Measurements from ENCODE around the gene OR1F1.

The OR1F1 gene

DNA sequence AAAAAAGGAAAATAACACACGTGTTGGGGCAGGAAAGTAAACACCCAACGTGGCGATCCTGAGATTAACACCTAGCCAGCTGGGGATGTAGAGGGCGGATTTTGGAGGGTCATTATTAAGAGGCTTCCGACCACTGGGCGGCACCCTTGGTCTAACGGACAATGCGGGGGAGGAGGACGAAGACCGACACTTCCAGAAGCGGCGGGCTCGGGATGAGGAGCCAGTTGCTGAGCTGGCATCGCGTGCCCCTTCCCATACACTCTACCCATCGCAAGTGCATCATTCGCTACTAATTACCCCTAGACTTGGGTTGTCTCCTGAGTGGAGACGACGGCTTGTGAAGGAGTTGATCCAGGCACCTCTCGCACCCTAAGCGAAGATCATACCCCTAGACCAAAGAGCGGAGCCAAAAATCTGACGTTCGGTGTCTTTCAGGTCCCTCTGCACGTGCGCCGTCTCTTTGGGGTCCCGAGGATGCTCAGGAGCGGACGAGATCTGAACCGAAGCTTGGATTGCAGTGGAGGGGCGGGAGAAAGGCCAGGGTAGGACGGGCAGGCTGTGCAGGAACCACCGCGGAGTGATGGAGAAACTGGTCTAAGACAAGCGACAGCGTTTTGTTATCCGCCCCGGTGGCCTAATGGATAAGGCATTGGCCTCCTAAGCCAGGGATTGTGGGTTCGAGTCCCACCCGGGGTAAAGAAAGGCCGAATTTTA is 35.6 kb upstream of the OR1F1 start:
- Histone ChIP-seq H3K27ac (ENCODE audit: low read length) (no peak overlapping the region), H3K27me3 (ENCODE audit: low read depth, low read length) (no peaks in the 10 kb centered on the region), H3K36me3 (ENCODE audit: control insufficient read depth in 1 of 2, insufficient read depth in 2 of 2, low read length in 2 of 2) (no peaks in the 10 kb centered on the region), H3K9me3 (ENCODE audit: control insufficient read depth in 1 of 2, low read length in 2 of 2) (peaks cover 0 to 4% of the 10 kb centered on the region in 2 donors), H3K4me3 (ENCODE audit: low read depth in 1 of 2, low read length in 2 of 2) (peak overlapping the region; percentile 52 to 67), H3K4me1 (ENCODE audit: control insufficient read depth in 1 of 2, insufficient read depth in 2 of 2, low read length in 2 of 2) (peaks cover 2 to 17% of the 10 kb centered on the region in 2 donors)

DNA sequence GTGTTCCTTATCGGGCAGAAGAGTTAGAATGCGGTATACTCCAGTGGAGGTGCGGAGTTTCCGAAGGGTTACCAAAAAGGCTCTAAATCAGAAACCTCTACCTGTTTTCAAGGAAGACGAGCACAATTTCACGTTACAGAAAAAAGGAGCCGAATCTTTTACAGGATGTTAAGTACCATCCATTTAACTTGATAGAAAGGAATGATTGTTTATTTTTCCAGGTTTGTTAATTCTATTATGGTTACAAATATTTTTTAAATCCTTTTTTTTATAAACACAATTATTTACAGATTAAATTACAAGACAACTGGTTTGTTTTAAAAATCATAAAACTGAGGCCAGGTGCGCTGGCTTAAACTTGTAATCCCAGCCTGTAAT is 35.0 kb upstream of the OR1F1 start:
- Histone ChIP-seq H3K4me3 (ENCODE audit: low read depth in 1 of 2, low read length in 2 of 2) (peak overlapping the region in 1 of 2 donors; percentile 67), H3K9me3 (ENCODE audit: control insufficient read depth in 1 of 2, low read length in 2 of 2) (peaks cover 0 to 4% of the 10 kb centered on the region in 2 donors), H3K27me3 (ENCODE audit: low read depth, low read length) (no peaks in the 10 kb centered on the region), H3K27ac (ENCODE audit: low read length) (no peak overlapping the region), H3K4me1 (ENCODE audit: control insufficient read depth in 1 of 2, insufficient read depth in 2 of 2, low read length in 2 of 2) (peaks cover 2 to 18% of the 10 kb centered on the region in 2 donors), H3K36me3 (ENCODE audit: control insufficient read depth in 1 of 2, insufficient read depth in 2 of 2, low read length in 2 of 2) (no peaks in the 10 kb centered on the region)

DNA sequence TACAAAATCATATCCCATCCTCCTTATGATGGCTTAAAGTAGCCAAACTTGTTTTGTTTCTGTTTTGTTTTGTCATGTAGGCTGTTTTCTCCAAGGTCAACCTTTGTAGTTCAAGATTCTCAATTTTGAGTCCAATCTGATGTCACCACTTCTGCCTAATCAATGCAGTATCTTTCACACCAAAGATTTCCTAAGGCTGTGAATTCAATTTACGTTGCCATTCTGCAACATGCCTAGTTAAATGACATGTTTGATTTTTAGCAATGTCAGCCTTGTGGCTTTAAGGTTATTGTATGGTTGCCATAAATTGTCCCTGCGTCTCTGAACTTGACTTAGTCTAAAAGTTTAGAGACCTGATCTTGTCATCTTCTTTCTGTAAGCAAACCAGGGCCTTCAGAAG is 32.8 kb upstream of the OR1F1 start:
- H3K4me3 ChIP-seq (ENCODE audit: low read depth in 1 of 2, low read length in 2 of 2), result no peak overlapping the region
- H3K9me3 ChIP-seq (ENCODE audit: control insufficient read depth in 1 of 2, low read length in 2 of 2), result peaks cover 0 to 4% of the 10 kb centered on the region in 2 donors
- H3K36me3 ChIP-seq (ENCODE audit: control insufficient read depth in 1 of 2, insufficient read depth in 2 of 2, low read length in 2 of 2), result no peaks in the 10 kb centered on the region
- peaks cover 0 to 16% of the 10 kb centered on the region in 2 donors for H3K4me1 ChIP-seq (ENCODE audit: control insufficient read depth in 1 of 2, insufficient read depth in 2 of 2, low read length in 2 of 2)
- no peaks in the 10 kb centered on the region for H3K27me3 ChIP-seq (ENCODE audit: low read depth, low read length)
- H3K27ac ChIP-seq (ENCODE audit: low read length), result no peak overlapping the region

DNA sequence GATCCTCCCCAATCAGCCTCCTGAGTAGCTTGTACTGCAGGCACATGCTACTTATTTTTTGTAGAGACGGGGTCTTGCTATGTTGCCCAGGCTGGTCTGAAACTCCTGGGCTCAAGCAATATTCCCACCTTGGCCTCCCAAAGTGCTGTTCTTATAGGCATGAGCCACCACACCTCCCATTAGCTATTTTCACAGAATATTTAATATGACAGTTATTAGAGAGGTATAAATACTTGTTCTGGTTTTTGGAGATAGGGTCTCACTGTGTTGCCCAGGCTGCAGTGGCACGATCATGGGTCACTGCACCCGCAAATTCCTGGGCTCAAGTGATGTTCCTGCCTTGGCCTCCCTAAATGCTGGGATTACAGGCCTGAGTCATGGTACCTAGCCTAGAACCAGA is 32.0 kb upstream of the OR1F1 start:
- Histone ChIP-seq H3K27ac (ENCODE audit: low read length) (no peak overlapping the region), H3K9me3 (ENCODE audit: control insufficient read depth in 1 of 2, low read length in 2 of 2) (peaks cover 0 to 4% of the 10 kb centered on the region in 2 donors), H3K4me3 (ENCODE audit: low read depth in 1 of 2, low read length in 2 of 2) (no peak overlapping the region), H3K4me1 (ENCODE audit: control insufficient read depth in 1 of 2, insufficient read depth in 2 of 2, low read length in 2 of 2) (peaks cover 0 to 16% of the 10 kb centered on the region in 2 donors), H3K27me3 (ENCODE audit: low read depth, low read length) (no peaks in the 10 kb centered on the region), H3K36me3 (ENCODE audit: control insufficient read depth in 1 of 2, insufficient read depth in 2 of 2, low read length in 2 of 2) (no peaks in the 10 kb centered on the region)

DNA sequence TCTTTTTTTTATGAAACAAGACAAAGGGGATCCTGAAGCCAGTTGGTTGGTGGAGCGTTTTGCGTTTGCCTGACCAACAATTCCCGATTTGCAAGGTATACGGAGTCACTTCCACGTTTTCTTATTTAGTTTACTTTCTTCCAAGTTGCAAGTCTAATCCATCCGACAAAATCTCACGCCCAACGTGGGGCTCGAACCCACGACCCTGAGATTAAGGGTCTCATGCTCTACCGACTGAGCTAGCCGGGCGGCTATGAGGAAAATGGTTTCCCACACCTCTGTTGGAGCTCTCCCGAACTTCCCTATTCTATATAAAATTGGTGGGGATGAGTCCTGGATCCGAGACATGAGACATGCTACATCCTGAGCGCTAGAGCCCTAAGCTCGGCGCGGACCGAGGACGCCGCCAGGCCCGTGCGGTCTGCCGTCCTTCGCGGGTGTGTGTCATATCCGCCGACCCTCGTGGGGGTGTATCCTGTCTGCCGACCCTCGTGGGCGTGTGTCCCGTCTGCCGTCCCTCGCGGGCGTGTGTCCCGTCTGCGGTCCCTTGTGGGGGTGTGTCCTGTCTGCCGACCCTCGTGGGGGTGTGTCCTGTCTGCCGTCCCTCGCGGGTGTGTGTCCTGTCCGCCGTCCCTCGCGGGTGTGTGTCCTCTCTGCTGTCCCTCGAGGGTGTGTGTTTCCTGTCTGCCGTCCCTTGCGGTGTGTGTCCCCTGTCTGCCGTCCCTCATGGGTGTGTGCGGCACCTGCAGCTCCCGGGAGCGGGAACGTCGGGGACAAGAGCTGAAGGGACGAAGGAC is 30.6 kb upstream of the OR1F1 start:
- H3K9me3 ChIP-seq (ENCODE audit: control insufficient read depth in 1 of 2, low read length in 2 of 2), result peaks cover 0 to 4% of the 10 kb centered on the region in 2 donors
- H3K4me3 ChIP-seq (ENCODE audit: low read depth in 1 of 2, low read length in 2 of 2), result peak overlapping the region; percentile 67 to 91
- peak overlapping the region; percentile 4 for H3K27ac ChIP-seq (ENCODE audit: low read length)
- peaks cover 0 to 10% of the 10 kb centered on the region in 2 donors for H3K4me1 ChIP-seq (ENCODE audit: control insufficient read depth in 1 of 2, insufficient read depth in 2 of 2, low read length in 2 of 2)
- no peaks in the 10 kb centered on the region for H3K36me3 ChIP-seq (ENCODE audit: control insufficient read depth in 1 of 2, insufficient read depth in 2 of 2, low read length in 2 of 2)
- no peaks in the 10 kb centered on the region for H3K27me3 ChIP-seq (ENCODE audit: low read depth, low read length)

DNA sequence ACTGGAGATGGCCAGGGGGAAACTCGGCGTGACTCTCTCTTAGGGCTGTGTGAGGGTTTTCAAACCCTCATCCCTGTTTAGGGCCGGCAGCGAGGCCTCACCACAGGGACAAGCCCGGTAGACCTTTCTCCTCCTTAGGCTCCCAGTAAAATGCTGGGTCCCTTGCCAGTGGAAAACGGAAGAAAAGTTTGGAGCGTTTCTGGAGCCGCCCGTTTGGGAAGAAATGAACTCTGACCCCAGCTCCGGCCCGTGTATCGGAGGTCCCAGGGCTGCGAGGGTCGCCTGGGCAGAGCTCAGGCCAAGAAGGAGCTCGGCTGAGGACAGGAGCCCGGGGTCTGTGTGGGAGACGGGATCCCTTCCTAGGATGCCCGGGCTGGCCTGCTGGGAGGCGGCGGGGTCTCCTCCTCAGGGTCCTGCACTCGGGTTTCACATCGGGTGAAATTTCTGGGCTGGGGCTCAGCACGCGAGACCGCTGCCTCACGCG is 29.9 kb upstream of the OR1F1 start:
- no peak overlapping the region for H3K27ac ChIP-seq (ENCODE audit: low read length)

DNA sequence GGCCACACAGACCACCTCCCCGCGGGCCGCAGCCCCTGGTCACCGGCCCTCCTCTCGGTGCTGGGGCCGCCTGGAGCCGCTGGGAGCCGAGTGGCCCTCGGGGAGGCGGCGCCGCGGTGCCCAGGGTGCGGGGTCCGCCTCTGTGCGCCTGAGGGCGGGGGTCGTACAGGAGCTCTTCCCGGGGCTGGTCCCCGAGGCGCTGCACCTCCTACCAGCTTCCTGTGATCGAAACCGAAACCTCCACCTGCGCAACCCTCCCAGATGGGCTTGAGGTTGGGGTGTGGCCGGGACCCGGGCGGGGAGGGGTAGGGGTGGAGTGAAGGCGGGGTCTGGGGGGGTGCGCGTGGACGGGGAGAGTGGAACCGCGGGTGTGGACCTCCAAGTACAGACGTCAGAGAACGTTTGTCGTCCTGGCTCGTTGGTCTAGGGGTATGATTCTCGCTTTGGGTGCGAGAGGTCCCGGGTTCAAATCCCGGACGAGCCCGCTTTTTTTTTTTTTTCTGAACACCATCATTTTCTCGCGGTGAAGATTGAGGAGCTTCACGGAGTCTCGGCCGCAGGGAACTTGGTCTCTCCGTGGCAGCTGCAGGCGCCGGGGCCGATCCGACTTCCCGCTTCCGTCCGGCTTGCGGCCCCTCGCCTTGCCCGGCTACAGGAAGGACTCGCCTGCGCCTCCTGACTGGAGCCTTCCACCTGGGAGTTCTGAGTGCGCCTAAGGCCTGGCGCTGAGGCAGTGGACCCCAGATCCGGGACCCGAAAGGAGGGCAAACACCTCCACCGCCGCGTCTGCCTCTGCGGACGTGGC is 29.3 kb upstream of the OR1F1 start:
- Histone ChIP-seq H3K36me3 (ENCODE audit: control insufficient read depth in 1 of 2, insufficient read depth in 2 of 2, low read length in 2 of 2) (no peaks in the 10 kb centered on the region), H3K4me3 (ENCODE audit: low read depth in 1 of 2, low read length in 2 of 2) (peak overlapping the region; percentile 67 to 91), H3K4me1 (ENCODE audit: control insufficient read depth in 1 of 2, insufficient read depth in 2 of 2, low read length in 2 of 2) (peaks cover 0 to 7% of the 10 kb centered on the region in 2 donors), H3K9me3 (ENCODE audit: control insufficient read depth in 1 of 2, low read length in 2 of 2) (peaks cover 0 to 4% of the 10 kb centered on the region in 2 donors), H3K27ac (ENCODE audit: low read length) (peak overlapping the region; percentile 63), H3K27me3 (ENCODE audit: low read depth, low read length) (no peaks in the 10 kb centered on the region)

More for the DNA sequence above, 29.9 kb upstream of the OR1F1 start:
- no peaks in the 10 kb centered on the region for H3K27me3 ChIP-seq (ENCODE audit: low read depth, low read length)
- peak overlapping the region; percentile 67 to 91 for H3K4me3 ChIP-seq (ENCODE audit: low read depth in 1 of 2, low read length in 2 of 2)
- H3K9me3 ChIP-seq (ENCODE audit: control insufficient read depth in 1 of 2, low read length in 2 of 2), result peaks cover 0 to 4% of the 10 kb centered on the region in 2 donors
- H3K4me1 ChIP-seq (ENCODE audit: control insufficient read depth in 1 of 2, insufficient read depth in 2 of 2, low read length in 2 of 2), result peaks cover 0 to 7% of the 10 kb centered on the region in 2 donors
- H3K36me3 ChIP-seq (ENCODE audit: control insufficient read depth in 1 of 2, insufficient read depth in 2 of 2, low read length in 2 of 2), result no peaks in the 10 kb centered on the region

DNA sequence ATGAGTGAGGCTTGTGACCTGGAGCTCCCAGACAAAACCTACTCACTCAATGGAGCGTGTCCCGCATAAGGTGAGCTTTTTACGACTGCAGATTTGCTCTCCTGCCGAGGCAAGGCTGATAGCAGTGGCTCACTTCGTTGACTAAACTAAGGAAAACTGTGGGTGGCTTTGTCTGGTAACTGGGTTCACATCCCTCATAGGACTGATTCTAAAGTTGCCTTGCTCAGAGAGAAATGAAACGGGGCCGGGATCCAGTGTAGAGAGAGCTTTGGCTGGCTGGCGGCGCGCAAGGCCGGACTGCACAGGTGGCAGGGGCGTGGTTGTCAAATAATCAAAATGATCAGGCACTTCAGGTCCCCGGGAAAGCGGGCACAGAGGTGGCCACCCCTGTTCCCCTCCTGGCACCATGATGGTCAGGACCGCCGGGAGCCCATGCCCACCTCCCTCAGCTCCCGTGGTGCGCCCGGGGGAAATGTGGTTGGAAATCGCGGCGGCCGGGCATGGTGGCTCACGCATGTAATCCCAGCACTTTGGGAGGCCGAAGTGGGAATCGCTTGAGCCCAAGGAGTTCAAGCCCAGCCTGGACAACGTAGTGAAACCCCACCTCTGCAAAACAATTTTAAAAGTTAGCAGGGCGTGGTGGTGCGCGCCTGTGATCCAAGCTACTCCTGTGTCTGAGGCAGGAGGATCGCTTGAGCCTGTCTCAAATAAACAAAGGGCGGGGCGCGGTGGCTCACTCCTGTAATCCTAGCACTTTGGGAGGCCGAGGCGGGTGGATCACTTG is 26.6 kb upstream of the OR1F1 start:
- Histone ChIP-seq H3K27ac (ENCODE audit: low read length) (no peak overlapping the region), H3K27me3 (ENCODE audit: low read depth, low read length) (no peaks in the 10 kb centered on the region), H3K9me3 (ENCODE audit: control insufficient read depth in 1 of 2, low read length in 2 of 2) (no peaks in the 10 kb centered on the region), H3K4me3 (ENCODE audit: low read depth in 1 of 2, low read length in 2 of 2) (no peak overlapping the region), H3K4me1 (ENCODE audit: control insufficient read depth in 1 of 2, insufficient read depth in 2 of 2, low read length in 2 of 2) (peaks cover 0 to 7% of the 10 kb centered on the region in 2 donors), H3K36me3 (ENCODE audit: control insufficient read depth in 1 of 2, insufficient read depth in 2 of 2, low read length in 2 of 2) (no peaks in the 10 kb centered on the region)

DNA sequence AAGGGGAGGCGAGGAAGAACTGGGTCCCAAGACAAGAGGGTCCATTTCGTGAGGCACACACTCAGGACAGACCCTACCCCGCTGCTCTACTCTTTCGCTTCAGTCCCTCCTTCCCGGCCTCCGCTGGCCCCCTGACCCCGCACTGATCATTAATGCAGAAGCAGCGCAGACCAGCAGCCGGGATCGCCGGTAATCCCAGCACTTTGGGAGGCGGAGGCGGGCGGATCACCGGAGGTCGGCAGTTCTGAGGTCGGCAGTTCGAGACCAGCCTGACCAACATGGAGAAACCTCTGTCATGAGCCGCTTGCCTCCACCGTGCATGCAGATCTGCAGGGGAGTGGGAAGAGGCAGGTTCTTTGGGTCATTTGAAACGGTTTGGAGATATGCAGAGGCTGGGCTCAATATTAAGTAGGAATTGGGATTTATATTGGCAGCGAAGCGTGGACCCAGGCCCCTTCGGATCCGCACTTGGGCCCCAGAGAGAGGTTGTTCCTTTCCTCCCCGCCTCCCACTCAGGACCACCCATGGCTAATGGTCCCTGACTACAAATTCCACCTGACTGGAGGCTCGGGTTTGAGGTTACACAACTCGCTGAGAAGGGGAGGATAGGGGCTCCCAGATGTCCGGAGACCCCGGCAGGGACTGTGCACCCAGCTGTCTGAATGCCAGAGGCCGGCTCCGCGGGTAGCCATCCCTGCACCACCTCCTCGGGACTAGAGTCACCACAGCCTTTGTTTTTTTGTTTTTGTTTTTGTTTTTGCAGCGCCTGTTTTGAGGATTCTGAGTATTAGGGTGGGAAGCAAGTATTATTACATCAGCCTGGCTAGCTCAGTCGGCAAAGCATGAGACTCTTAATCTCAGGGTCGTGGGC is 23.6 kb upstream of the OR1F1 start:
- Histone ChIP-seq H3K27ac (ENCODE audit: low read length) (no peak overlapping the region), H3K4me1 (ENCODE audit: control insufficient read depth in 1 of 2, insufficient read depth in 2 of 2, low read length in 2 of 2) (no peaks in the 10 kb centered on the region), H3K27me3 (ENCODE audit: low read depth, low read length) (no peaks in the 10 kb centered on the region), H3K4me3 (ENCODE audit: low read depth in 1 of 2, low read length in 2 of 2) (no peak overlapping the region), H3K9me3 (ENCODE audit: control insufficient read depth in 1 of 2, low read length in 2 of 2) (no peaks in the 10 kb centered on the region), H3K36me3 (ENCODE audit: control insufficient read depth in 1 of 2, insufficient read depth in 2 of 2, low read length in 2 of 2) (no peaks in the 10 kb centered on the region)

All from muscle layer of duodenum (tissue), 2 donors.